Activated T-cell treated with anti-CD3 and anti-CD28 coated beads for 24 hours (primary cell): ENCODE measurements around the gene STN1.

Source experiments
- DNase-seq: peaks from one replicate; pipeline ENCODE4 v3.0.0-alpha.2; 2020; ENCODE audit warnings: low read depth

Gene STN1

GRCh38 chr10:103918053-103918846 is at the start of gene STN1:
TSS of gene STN1 (minus strand) at chr10:103918184. CDS start at chr10:103917594, 590 bp downstream.
- peak; percentile 94 for DNase-seq

GRCh38 chr10:103967448-103968071 is 49.6 kb upstream of the STN1 start:
- no peak for DNase-seq

- DNase-seq = peak; percentile 77
Observed at GRCh38 chr10:103966671-103967447, 48.9 kb upstream of the STN1 start, which contains the start of gene SLK. TSS of gene SLK (plus strand) at chr10:103967140. CDS start at chr10:103967746, 606 bp downstream.

GRCh38 chr10:103960103-103960502 is 42.1 kb upstream of the STN1 start:
- DNase-seq = no peak

GRCh38 chr10:103958996-103959395 is 41.0 kb upstream of the STN1 start:
- no peak for DNase-seq

- no peak for DNase-seq
Observed at GRCh38 chr10:103954543-103954942, 36.6 kb upstream of the STN1 start.

- no peak for DNase-seq
Observed at GRCh38 chr10:103951942-103952341, 34.0 kb upstream of the STN1 start.

- DNase-seq = no peak
Observed at GRCh38 chr10:103951183-103951582, 33.2 kb upstream of the STN1 start.

- no peak for DNase-seq
Observed at GRCh38 chr10:103949728-103950127, 31.7 kb upstream of the STN1 start.

- no peak for DNase-seq
Observed at GRCh38 chr10:103947799-103948516, 30.0 kb upstream of the STN1 start.

GRCh38 chr10:103942866-103943265 is 24.9 kb upstream of the STN1 start:
- no peak for DNase-seq

GRCh38 chr10:103941801-103942200 is 23.8 kb upstream of the STN1 start:
- no peak for DNase-seq

- DNase-seq = no peak
Observed at GRCh38 chr10:103939522-103939921, 21.5 kb upstream of the STN1 start.

GRCh38 chr10:103936022-103936421 is 18.0 kb upstream of the STN1 start:
- DNase-seq = no peak

- no peak for DNase-seq
Observed at GRCh38 chr10:103934308-103934707, 16.3 kb upstream of the STN1 start.

- DNase-seq = no peak
Observed at GRCh38 chr10:103933557-103934121, 15.7 kb upstream of the STN1 start.

GRCh38 chr10:103932971-103933370 is 15.0 kb upstream of the STN1 start:
- DNase-seq = no peak

GRCh38 chr10:103932271-103932670 is 14.3 kb upstream of the STN1 start:
- DNase-seq = no peak

- DNase-seq = no peak
Observed at GRCh38 chr10:103931603-103932002, 13.6 kb upstream of the STN1 start.

- no peak for DNase-seq
Observed at GRCh38 chr10:103930881-103931280, 12.9 kb upstream of the STN1 start.

- DNase-seq = no peak
Observed at GRCh38 chr10:103930449-103930848, 12.5 kb upstream of the STN1 start.
